Measurements from ENCODE around the gene TMEM88. TPM values are rescaled to one million over a fixed set of nuclear protein-coding genes. Genes with fewer than 3 reads are reported as not detected.

The TMEM88 gene, protein sequence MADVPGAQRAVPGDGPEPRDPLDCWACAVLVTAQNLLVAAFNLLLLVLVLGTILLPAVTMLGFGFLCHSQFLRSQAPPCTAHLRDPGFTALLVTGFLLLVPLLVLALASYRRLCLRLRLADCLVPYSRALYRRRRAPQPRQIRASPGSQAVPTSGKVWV
- total RNA-seq = 2.3 TPM

DNA sequence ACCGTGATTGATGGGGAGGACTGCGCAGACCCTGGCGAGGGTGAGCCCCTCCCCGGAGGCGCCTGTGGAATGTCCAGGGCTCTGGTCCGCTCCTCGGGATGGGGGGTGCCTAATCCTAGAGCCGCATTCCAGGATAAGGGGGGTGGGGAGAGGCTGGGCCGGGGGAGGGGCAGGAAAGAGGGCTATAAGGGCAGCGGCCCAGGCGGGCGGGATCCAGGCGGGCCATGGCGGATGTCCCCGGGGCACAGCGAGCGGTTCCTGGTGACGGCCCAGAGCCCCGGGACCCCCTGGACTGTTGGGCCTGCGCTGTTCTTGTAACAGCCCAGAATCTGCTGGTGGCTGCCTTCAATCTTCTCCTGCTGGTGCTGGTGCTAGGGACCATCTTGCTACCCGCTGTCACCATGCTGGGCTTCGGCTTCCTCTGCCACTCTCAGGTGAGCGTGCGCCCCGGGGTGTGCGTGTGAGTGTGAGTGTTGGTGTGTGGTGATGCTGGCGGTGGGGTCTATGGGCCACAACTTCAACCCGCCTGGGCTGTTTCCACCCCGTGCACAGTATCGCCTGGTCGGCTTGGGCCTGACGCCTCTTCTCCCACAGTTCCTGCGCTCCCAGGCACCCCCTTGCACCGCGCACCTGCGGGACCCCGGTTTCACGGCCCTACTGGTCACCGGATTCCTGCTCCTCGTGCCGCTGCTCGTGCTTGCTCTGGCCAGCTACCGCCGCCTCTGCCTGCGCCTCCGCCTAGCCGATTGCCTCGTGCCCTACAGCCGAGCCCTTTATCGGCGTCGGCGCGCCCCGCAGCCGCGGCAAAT is at the start of gene TMEM88:
Gene TMEM88, plus strand, starts transcription at position 216 of the 809 bp plus-strand sequence. Its CDS starts 9 bp downstream, at position 225.

DNA sequence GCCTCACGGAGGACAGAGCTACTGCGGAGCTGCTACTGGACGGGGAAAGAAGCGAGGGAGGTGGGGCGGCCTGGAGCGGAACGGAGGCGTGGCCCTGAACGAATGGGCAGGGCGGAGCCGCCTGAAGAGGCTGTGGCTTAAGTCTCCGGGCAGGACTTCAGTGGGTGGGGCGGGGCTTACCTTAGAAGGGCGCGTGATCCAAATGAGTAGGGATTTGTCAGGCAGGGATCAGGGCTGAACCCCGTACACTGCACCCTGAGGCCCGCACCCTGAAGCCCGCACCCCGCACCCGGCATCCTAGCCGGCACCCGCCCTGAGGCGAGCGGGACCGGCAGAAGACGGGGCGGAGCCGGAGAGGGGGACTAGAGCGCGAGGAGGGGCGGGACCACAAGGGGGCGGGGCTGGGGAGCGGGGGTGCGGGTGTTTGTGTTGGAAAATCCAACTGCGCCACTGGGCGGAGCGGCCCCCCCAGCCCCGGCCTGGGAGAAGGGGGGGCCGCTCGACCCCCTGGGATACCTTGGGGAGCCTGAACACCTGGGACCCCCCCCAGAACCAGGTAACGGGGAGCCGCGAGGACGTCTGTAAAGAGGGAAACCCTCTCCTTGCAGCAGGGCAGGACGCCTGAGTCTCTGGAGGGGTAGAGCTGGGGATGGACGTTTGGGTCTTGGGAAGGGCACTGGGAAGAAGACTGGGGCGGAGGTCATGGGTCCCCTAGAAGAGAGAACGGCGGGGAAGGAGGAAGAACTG is 20.9 kb upstream of the TMEM88 start, which contains the start of gene KDM6B:
Gene KDM6B, plus strand, starts transcription at position 423 of the 747 bp plus-strand sequence. CDS start 11,338 bp downstream, outside the sequence.

DNA sequence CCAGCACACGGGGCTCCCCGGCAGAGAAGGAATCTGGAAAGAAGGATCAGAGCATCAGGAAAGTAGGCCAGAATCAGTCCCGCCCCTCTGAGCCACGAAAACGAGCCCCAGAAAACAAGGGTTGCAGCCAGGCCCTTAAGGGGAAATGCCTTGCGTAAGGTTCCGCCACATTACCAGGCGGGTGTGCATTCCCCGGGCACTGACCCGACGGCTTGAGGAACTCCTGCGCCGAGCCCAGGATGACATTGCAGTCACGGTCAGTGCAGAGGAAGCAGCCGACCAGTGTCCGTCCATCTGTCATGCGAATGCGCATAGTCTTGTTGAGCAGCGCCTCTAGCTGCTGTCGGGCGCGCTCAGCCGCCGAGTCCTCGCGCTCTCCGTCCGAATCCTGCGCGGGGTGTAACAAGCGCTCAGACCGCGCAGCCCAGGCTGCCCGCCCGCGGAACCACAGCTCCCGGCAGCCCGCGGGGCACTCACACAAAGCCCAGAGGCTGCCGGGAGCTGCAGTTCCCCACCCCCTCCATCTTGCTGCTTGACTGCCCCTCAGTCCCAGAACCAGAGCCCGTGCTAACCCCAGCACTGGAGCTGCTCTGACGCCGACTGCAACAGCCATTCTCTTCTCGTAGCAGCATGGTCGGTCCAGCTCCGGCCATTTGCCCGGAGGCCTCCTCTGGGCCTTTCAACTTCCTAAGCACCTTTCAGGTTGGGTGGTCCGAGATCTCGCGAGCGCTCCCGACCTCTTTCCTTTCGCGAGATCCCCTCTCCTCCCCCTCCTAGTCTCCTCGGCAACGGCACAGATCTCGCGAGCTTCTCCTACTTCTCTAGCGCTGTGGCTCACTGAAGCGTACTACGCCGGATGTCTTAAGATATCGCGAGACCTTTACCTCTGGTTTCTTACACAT is 2.2 kb downstream of the TMEM88 start, which contains the start of gene NAA38:
Gene NAA38, minus strand, starts transcription at position 749 of the 902 bp plus-strand sequence. Its CDS starts 96 bp downstream, at position 653.

DNA sequence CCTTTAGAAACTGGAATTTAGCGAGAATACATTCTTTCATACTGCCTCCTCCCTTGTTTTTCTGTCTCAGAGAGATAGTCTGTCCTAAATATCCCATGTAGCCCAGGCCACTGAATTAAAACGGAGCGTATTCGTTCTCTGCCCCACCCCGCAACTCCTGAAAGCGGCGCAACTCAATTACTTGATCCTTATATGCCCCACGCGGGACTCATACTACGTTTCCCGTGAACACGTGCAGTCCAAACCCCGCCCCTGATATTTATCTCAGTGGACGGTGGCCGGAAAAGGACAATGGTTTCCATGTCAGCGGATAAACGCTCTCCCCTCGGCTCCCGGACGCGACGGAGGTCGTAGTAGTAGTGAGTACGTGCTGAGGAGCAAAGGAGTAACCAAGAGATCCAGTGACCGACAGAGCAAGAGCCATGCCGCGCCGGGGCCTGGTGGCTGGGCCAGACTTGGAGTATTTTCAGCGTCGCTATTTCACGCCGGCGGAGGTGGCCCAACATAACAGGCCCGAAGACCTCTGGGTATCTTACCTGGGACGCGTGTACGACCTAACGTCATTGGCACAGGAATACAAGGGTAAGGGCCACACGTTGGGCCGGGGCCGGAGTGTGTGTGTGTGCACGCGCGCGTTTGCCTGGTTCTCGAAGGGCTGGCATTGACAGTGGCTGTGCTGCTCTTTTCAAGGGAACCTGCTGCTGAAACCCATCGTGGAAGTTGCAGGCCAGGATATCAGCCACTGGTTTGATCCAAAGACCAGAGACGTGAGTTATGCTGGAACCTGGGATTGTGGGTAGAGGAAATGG is 3.1 kb downstream of the TMEM88 start, which contains the start of gene CYB5D1:
Gene CYB5D1, plus strand, starts transcription at position 291 of the 809 bp plus-strand sequence. Its CDS starts 132 bp downstream, at position 423.

DNA sequence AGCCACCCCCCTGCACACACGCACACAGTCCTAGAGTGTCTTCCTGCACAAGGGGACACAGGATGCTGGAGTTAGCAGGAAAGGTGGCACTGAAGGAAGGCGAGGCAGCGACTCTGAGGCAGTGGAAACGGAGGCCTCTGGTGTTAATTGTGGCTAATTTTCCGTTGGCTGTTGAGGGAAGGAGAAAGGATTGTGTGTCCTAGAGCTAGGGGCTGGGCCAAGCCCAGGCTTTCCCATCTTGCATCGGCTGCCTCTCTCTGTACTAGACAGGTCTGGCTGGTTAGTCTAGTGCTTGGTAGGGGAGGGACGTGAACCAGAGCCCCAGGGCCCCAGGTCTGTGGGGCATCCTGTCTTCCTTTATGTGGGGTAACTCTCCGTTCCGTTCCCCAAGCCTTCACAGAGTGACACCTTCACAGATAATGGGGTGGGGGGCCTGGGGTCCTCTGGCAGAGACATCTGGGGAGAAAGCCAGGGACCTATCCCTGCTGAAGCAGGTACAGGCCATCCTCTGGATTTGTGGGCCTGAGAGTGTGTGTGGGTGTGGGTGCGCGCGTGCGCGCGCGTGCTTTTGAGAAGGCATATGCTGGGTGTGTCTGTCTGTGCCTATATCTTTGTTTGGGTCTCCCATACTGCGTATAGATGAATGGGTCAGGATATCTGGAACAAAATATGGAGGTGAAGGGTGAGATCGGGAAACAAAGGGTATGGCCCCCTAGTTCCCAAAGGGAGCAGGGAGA is 33.5 kb downstream of the TMEM88 start, which contains the start of gene CHD3:
Gene CHD3, plus strand, starts transcription at position 606 of the 737 bp plus-strand sequence. CDS start 212 bp downstream, outside the sequence.

Other genes with a start within 250 kb of the TMEM88 start
- 46.1 TPM for gene FXR2, start 240.2 kb upstream of the TMEM88 start, total RNA-seq
- 30.7 TPM for gene SAT2, start 227.2 kb upstream of the TMEM88 start, total RNA-seq
- gene SHBG, start 224.9 kb upstream of the TMEM88 start, total RNA-seq = not detected
- 27.5 TPM for gene ATP1B2, start 204.1 kb upstream of the TMEM88 start, total RNA-seq
- 10.6 TPM for gene TP53, start 167.6 kb upstream of the TMEM88 start, total RNA-seq
- gene WRAP53, start 166.6 kb upstream of the TMEM88 start, total RNA-seq = 7.8 TPM
- 42.4 TPM for gene EFNB3, start 149.9 kb upstream of the TMEM88 start, total RNA-seq
- gene DNAH2, start 137.3 kb upstream of the TMEM88 start, total RNA-seq = 2.5 TPM
- gene KDM6B, start 20.8 kb upstream of the TMEM88 start, total RNA-seq = 13.1 TPM
- gene NAA38, start 2.5 kb downstream of the TMEM88 start, total RNA-seq = 42.2 TPM
- 22.6 TPM for gene CYB5D1, start 2.9 kb downstream of the TMEM88 start, total RNA-seq
- 206 TPM for gene CHD3, start 33.7 kb downstream of the TMEM88 start, total RNA-seq
- 8.1 TPM for gene RNF227, start 61.2 kb downstream of the TMEM88 start, total RNA-seq
- 3.7 TPM for gene KCNAB3, start 74.8 kb downstream of the TMEM88 start, total RNA-seq
- gene TRAPPC1, start 76.9 kb downstream of the TMEM88 start, total RNA-seq = 21.9 TPM
- 31.6 TPM for gene CNTROB, start 77.1 kb downstream of the TMEM88 start, total RNA-seq
- gene GUCY2D, start 147.5 kb downstream of the TMEM88 start, total RNA-seq = not detected
- not detected for gene ALOX15B, start 184.0 kb downstream of the TMEM88 start, total RNA-seq
- not detected for gene ALOX12B, start 232.7 kb downstream of the TMEM88 start, total RNA-seq

All from diencephalon (tissue), 1 donor.